Parathyroid adenoma (tissue), 2 donors: ENCODE measurements around the gene SDSL.

Experiments used
- H2AFZ ChIP-seq: fragments of 300-600 bp; sonication (generic); one replicate; pipeline ENCODE4 v1.7.0; 2017; ENCODE audit warnings: antibody characterized with exemption, mild to moderate bottlenecking
- H3K27ac ChIP-seq: fragments of 300-600 bp; sonication (generic); one replicate; pipeline ENCODE4 v1.7.0; 2017
- H3K27me3 ChIP-seq: fragments of 300-600 bp; sonication (generic); one replicate; pipeline ENCODE4 v1.7.0; 2017; ENCODE audit warnings: low read length; ENCODE audit not compliant: control insufficient read depth, insufficient read depth
- H3K36me3 ChIP-seq: fragments of 300-600 bp; sonication (generic); one replicate; pipeline ENCODE4 v1.7.0; 2017; ENCODE audit warnings: low read length; ENCODE audit not compliant: control insufficient read depth, insufficient read depth
- H3K4me1 ChIP-seq: fragments of 300-600 bp; sonication (generic); one replicate; pipeline ENCODE4 v1.7.0; 2017; ENCODE audit warnings: control low read depth
- H3K4me2 ChIP-seq: fragments of 300-600 bp; sonication (generic); one replicate; pipeline ENCODE4 v1.7.0; 2017; ENCODE audit warnings: low read length
- H3K4me3 ChIP-seq: fragments of 300-600 bp; sonication (generic); one replicate; pipeline ENCODE4 v1.7.0; 2017; ENCODE audit warnings: low read depth, low read length
- H3K79me2 ChIP-seq: fragments of 300-600 bp; sonication (generic); one replicate; pipeline ENCODE4 v1.7.0; 2017; ENCODE audit warnings: control low read depth
- H3K9ac ChIP-seq: fragments of 300-600 bp; sonication (generic); one replicate; pipeline ENCODE4 v1.7.0; 2017; ENCODE audit warnings: mild to moderate bottlenecking
- H3K9me3 ChIP-seq: fragments of 300-600 bp; sonication (generic); one replicate; pipeline ENCODE4 v1.7.0; 2017; ENCODE audit warnings: low read length; ENCODE audit not compliant: control insufficient read depth
- CTCF ChIP-seq: fragments of 300-600 bp; sonication (generic); IDR thresholded peaks from one replicate; pipeline ENCODE4 v1.7.0; 2017; ENCODE audit warnings: antibody characterized with exemption, mild to moderate bottlenecking
- donor health status: primary hyperparathyroidism.

The SDSL gene

GRCh38 chr12:113402586-113403260 is 19.5 kb upstream of the SDSL start:
- Histone ChIP-seq H3K4me3 (no peak overlapping the region), H3K9ac (no peak overlapping the region), H3K9me3 (no peaks in the 10 kb centered on the region), H3K4me2 (no peak overlapping the region), H3K27me3 (no peaks in the 10 kb centered on the region), H2AFZ (no peak overlapping the region), H3K36me3 (no peaks in the 10 kb centered on the region), H3K79me2 (no peaks in the 10 kb centered on the region), H3K27ac (no peak overlapping the region), H3K4me1 (no peaks in the 10 kb centered on the region)
- TF ChIP-seq CTCF = no peak

- Histone ChIP-seq H3K79me2 (no peaks in the 10 kb centered on the region), H3K36me3 (no peaks in the 10 kb centered on the region), H2AFZ (no peak within 1 kb of the TSS), H3K4me2 (no peak within 1 kb of the TSS), H3K4me3 (no peak within 1 kb of the TSS), H3K27ac (no peak within 1 kb of the TSS), H3K4me1 (no peaks in the 10 kb centered on the region), H3K9ac (no peak within 1 kb of the TSS), H3K9me3 (no peaks in the 10 kb centered on the region), H3K27me3 (no peaks in the 10 kb centered on the region)
- TF ChIP-seq CTCF = no peak
Measured at GRCh38 chr12:113403435-113404415, 18.5 kb upstream of the SDSL start, which contains the start of gene SDS. TSS of gene SDS (minus strand) at chr12:113403887. CDS start at chr12:113399708, 4,179 bp downstream.

- Histone ChIP-seq H3K4me3 (no peak overlapping the region), H3K79me2 (no peaks in the 10 kb centered on the region), H3K36me3 (no peaks in the 10 kb centered on the region), H3K9me3 (no peaks in the 10 kb centered on the region), H3K27me3 (no peaks in the 10 kb centered on the region), H3K9ac (no peak overlapping the region), H3K4me1 (no peaks in the 10 kb centered on the region), H3K4me2 (no peak overlapping the region), H3K27ac (no peak overlapping the region), H2AFZ (no peak overlapping the region)
- no peak for TF ChIP-seq CTCF
Measured at GRCh38 chr12:113405694-113406093, 16.5 kb upstream of the SDSL start.

- Histone ChIP-seq H3K9me3 (no peaks in the 10 kb centered on the region), H3K9ac (no peak overlapping the region), H3K4me1 (no peaks in the 10 kb centered on the region)
Measured at GRCh38 chr12:113407931-113408600, 14.1 kb upstream of the SDSL start.

More at GRCh38 chr12:113407931-113408600, 14.1 kb upstream of the SDSL start:
- no peak overlapping the region for H3K27ac ChIP-seq
- H3K36me3 ChIP-seq = no peaks in the 10 kb centered on the region
- H3K4me3 ChIP-seq = no peak overlapping the region
- H2AFZ ChIP-seq = no peak overlapping the region
- H3K27me3 ChIP-seq = no peaks in the 10 kb centered on the region
- H3K79me2 ChIP-seq = no peaks in the 10 kb centered on the region
- TF ChIP-seq CTCF = no peak
- H3K4me2 ChIP-seq = no peak overlapping the region
